AG04450 (cell line): ENCODE data around the gene TCEA3. TPM values are rescaled to one million over a fixed set of nuclear protein-coding genes. Genes with fewer than 3 reads are reported as not detected.

ENCODE experiments used
- CTCF ChIA-PET: fragments of 300-600, 350-600 bp; formaldehyde crosslinking; extraction: SDS; loops from one replicate; lab custom pipeline; 2022; ENCODE audit warnings: antibody characterized with exemption, inconsistent platforms; lab: Charles Lee
- POLR2A ChIA-PET: fragments of 350-600 bp; formaldehyde crosslinking; extraction: SDS; loops from one replicate; lab custom pipeline; 2021; ENCODE audit warnings: antibody characterized with exemption, inconsistent platforms; lab: Yijun Ruan, JAX
- DNase-seq: peaks from one replicate; pipeline ENCODE4 v3.0.0-alpha.2; 2011; ENCODE audit warnings: low read depth, low spot score
- H3K27ac ChIP-seq: one replicate; pipeline ENCODE4 v1.5.1; 2012; ENCODE audit warnings: low read depth, low read length, control low read depth
- H3K27me3 ChIP-seq: one replicate; pipeline ENCODE4 v1.6.0; 2012; ENCODE audit warnings: low read length; ENCODE audit not compliant: control insufficient read depth, insufficient read depth
- H3K4me3 ChIP-seq: 2 replicates; pipeline ENCODE4 v1.5.1; 2011; ENCODE audit warnings: mild to moderate bottlenecking, low read depth, low read length, control low read depth
- H3K9me3 ChIP-seq: 2 replicates; pipeline ENCODE4 v1.5.1; 2012; ENCODE audit warnings: low read length; ENCODE audit not compliant: control insufficient read depth, insufficient read depth
- polyA plus RNA-seq: library from polyadenylated mRNA; depleted of rRNA; stranded (reverse); fragments of >200 nt; gene quantifications from 2 replicates; pipeline ENCODE4 v1.2.3, GENCODE V29; 2011
- TF ChIP-seq, protein P1 (sequence below): IDR thresholded peaks from 2 replicates; pipeline ENCODE4 v1.5.1; 2011; ENCODE audit warnings: low read depth, low read length, control low read depth, inconsistent platforms

The TCEA3 gene
- polyA plus RNA-seq, 1 experiment: 14.7 TPM

DNA sequence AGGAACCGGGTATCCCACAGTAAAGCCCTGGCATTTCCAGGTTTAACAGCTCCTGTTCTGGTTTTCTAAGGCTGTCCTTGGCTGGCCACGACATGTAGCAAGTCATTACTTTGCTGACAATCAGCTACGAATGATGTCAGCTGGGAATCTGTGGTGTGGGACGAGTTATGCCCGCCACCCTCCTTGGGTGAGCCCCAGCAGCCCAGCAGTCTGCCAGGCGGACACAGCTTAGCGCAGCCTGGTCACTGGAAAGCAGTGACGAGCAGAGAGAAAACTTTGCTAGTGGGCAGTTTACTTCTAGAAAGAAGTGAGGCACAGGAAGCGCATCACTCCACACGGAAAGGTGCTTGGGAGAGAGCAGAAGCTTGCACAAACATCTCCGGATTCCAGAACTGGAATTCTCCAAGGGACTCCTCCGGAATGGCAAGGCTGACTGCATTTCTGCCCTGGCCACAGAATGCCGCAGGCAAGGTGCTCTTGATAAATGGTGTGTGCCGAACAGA, 39.4 kb downstream of the TCEA3 start:
- H3K9me3 ChIP-seq: peaks cover 7% of the 10 kb centered on the region
- H3K27me3 ChIP-seq: no peaks in the 10 kb centered on the region
- ChIA-PET POLR2A (interaction anchor here (0.7 to 2.5 kb wide), 4 partner anchors 9 to 1330 kb away, joined by 3 to 15 read pairs (median 4); partner anchors contain the start of genes HNRNPR and ZNF436), CTCF (interaction anchor here (1.0 to 1.1 kb wide), 3 partner anchors 9 to 19 kb away, joined by 3 read pairs; no protein-coding TSS in a partner anchor)
- DNase-seq: no peak
- no peak overlapping the region for H3K4me3 ChIP-seq
- H3K27ac ChIP-seq: peak overlapping the region; percentile 21
- TF ChIP-seq, protein P1, sequence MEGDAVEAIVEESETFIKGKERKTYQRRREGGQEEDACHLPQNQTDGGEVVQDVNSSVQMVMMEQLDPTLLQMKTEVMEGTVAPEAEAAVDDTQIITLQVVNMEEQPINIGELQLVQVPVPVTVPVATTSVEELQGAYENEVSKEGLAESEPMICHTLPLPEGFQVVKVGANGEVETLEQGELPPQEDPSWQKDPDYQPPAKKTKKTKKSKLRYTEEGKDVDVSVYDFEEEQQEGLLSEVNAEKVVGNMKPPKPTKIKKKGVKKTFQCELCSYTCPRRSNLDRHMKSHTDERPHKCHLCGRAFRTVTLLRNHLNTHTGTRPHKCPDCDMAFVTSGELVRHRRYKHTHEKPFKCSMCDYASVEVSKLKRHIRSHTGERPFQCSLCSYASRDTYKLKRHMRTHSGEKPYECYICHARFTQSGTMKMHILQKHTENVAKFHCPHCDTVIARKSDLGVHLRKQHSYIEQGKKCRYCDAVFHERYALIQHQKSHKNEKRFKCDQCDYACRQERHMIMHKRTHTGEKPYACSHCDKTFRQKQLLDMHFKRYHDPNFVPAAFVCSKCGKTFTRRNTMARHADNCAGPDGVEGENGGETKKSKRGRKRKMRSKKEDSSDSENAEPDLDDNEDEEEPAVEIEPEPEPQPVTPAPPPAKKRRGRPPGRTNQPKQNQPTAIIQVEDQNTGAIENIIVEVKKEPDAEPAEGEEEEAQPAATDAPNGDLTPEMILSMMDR: no peak

- no peak overlapping the region for H3K4me3 ChIP-seq
- no peak for DNase-seq
- ChIA-PET POLR2A (interaction anchor here (0.6 to 2.5 kb wide), 4 partner anchors 9 to 1330 kb away, joined by 3 to 15 read pairs (median 4); partner anchors contain the start of genes HNRNPR and ZNF436), CTCF (interaction anchor here (1.0 to 1.1 kb wide), 3 partner anchors 10 to 20 kb away, joined by 3 read pairs; no protein-coding TSS in a partner anchor)
- peaks cover 7% of the 10 kb centered on the region for H3K9me3 ChIP-seq
- H3K27ac ChIP-seq: no peak overlapping the region
- TF ChIP-seq, protein P1: no peak
- H3K27me3 ChIP-seq: no peaks in the 10 kb centered on the region
Measured at GRCh38 chr1:23384312-23385058, 40.1 kb downstream of the TCEA3 start.

GRCh38 chr1:23383577-23384311, 40.8 kb downstream of the TCEA3 start:
- TF ChIP-seq, protein P1: no peak
- POLR2A ChIA-PET: interaction anchor here (2.5 kb wide), 1 partner anchor 39 kb away, joined by 15 read pairs; the partner anchor contains the start of gene HNRNPR

GRCh38 chr1:23381233-23381885, 43.2 kb downstream of the TCEA3 start:
- Histone ChIP-seq H3K27me3 (no peaks in the 10 kb centered on the region), H3K4me3 (no peak overlapping the region), H3K27ac (no peak overlapping the region), H3K9me3 (peaks cover 7% of the 10 kb centered on the region)
- DNase-seq: no peak
- CTCF ChIA-PET: no interaction called here
- TF ChIP-seq, protein P1: no peak
- POLR2A ChIA-PET: no interaction called here

More at GRCh38 chr1:23383577-23384311, 40.8 kb downstream of the TCEA3 start:
- no peak overlapping the region for H3K27ac ChIP-seq
- no peaks in the 10 kb centered on the region for H3K27me3 ChIP-seq
- H3K4me3 ChIP-seq: no peak overlapping the region
- CTCF ChIA-PET: interaction anchor here (0.9 kb wide), 1 partner anchor 20 kb away, joined by 3 read pairs; no protein-coding TSS in a partner anchor
- H3K9me3 ChIP-seq: peaks cover 7% of the 10 kb centered on the region
- no peak for DNase-seq
